ENCODE results near the gene PTGDR. TPM values are rescaled to one million over a fixed set of nuclear protein-coding genes. Genes with fewer than 3 reads are reported as not detected.

PTGDR gene
- total RNA-seq, 2 donors from 2014 or later: 0.28 to 0.89 TPM

DNA sequence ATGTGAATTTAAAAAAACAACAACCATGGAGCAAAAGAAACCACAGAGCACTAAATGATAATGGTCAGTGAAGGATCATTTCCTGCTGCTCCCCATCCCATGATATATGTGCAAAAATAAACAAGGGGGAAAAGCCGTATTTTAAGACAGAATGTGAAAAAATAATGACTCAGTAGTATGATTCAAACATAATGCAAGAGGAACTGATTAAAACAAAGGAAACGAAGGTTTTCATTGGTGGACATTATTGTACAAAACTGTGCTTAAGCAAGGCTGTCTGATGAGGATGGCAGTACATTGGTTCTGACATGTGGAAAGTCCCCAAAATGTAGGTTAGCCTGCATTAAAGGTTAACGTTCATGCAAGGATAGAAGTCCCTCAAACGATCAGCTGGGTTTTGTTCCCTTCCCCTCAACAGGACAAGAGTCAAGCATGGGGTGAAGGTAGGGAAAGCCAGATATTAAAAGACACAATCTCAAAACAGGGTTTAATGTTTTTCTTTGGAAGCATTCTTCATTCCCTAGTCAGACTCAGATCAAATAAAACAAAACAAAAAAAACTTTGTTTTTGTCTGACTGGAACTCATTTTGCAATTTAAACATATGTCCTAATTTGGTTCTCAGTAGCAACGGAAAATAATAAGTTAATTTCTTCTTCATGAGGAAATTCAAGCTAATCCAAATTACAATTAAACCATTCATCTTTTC, 26.3 kb upstream of the PTGDR start:
- TF ChIP-seq, protein P1, sequence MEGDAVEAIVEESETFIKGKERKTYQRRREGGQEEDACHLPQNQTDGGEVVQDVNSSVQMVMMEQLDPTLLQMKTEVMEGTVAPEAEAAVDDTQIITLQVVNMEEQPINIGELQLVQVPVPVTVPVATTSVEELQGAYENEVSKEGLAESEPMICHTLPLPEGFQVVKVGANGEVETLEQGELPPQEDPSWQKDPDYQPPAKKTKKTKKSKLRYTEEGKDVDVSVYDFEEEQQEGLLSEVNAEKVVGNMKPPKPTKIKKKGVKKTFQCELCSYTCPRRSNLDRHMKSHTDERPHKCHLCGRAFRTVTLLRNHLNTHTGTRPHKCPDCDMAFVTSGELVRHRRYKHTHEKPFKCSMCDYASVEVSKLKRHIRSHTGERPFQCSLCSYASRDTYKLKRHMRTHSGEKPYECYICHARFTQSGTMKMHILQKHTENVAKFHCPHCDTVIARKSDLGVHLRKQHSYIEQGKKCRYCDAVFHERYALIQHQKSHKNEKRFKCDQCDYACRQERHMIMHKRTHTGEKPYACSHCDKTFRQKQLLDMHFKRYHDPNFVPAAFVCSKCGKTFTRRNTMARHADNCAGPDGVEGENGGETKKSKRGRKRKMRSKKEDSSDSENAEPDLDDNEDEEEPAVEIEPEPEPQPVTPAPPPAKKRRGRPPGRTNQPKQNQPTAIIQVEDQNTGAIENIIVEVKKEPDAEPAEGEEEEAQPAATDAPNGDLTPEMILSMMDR (IDR thresholded peaks at IDR 0.05): no peak

DNA sequence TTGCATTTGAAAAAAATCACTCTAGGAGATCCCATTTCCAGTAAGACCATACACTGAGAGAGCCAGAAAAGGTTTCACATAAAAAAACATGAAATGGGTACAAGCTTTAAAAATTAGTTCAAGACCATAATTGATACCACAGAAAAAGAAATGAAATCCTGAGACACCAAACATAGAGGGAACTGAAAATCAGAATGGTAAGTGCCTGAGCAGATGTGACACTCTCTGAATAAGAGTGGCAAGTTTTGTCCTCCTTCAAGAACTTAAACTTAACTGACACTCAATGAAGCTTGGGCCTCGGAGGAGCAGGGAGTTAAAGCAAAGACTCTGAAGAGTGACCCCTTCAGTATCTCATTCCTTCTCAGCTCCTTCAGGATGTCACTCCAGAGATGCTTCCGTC, 23.2 kb upstream of the PTGDR start:
- Histone ChIP-seq H3K4me1 (no peaks in the 10 kb centered on the region), H3K4me3 (no peak overlapping the region), H3K36me3 (no peaks in the 10 kb centered on the region), H3K27me3 (no peaks in the 10 kb centered on the region), H3K27ac (no peak overlapping the region), H3K9me3 (no peaks in the 10 kb centered on the region)
- TF ChIP-seq, protein P1 (IDR thresholded peaks at IDR 0.05): no peak
- DNase-seq (ENCODE audit: low spot score): no peak

More for the DNA sequence above, 26.3 kb upstream of the PTGDR start:
- no peaks in the 10 kb centered on the region for H3K9me3 ChIP-seq
- H3K4me1 ChIP-seq: no peaks in the 10 kb centered on the region
- no peaks in the 10 kb centered on the region for H3K36me3 ChIP-seq
- DNase-seq (ENCODE audit: low spot score): no peak
- no peak overlapping the region for H3K27ac ChIP-seq
- no peak overlapping the region for H3K4me3 ChIP-seq
- no peaks in the 10 kb centered on the region for H3K27me3 ChIP-seq

DNA sequence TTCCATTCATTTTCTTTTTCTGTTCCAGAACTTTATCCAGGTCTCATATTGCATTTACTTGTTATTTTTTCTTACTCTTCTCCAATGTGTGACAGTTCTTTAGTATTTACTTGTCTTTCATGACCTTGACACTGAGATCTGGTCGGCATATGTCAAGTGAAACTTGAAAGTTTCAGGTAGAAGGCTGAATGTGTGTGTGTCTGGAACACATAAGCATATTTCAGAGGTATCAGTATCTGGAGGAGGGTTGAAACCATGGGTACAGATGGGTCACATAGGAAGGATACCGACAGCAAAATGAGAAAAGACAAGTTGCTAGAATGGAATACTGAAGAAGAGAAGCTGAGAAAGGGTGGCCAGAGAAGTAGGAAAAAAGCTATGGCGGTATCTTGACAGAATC, 22.5 kb upstream of the PTGDR start:
- no peaks in the 10 kb centered on the region for H3K4me1 ChIP-seq
- TF ChIP-seq, protein P1 (IDR thresholded peaks at IDR 0.05): no peak
- no peaks in the 10 kb centered on the region for H3K9me3 ChIP-seq
- no peak for DNase-seq (ENCODE audit: low spot score)
- no peaks in the 10 kb centered on the region for H3K27me3 ChIP-seq
- H3K4me3 ChIP-seq: no peak overlapping the region
- H3K36me3 ChIP-seq: no peaks in the 10 kb centered on the region
- no peak overlapping the region for H3K27ac ChIP-seq

DNA sequence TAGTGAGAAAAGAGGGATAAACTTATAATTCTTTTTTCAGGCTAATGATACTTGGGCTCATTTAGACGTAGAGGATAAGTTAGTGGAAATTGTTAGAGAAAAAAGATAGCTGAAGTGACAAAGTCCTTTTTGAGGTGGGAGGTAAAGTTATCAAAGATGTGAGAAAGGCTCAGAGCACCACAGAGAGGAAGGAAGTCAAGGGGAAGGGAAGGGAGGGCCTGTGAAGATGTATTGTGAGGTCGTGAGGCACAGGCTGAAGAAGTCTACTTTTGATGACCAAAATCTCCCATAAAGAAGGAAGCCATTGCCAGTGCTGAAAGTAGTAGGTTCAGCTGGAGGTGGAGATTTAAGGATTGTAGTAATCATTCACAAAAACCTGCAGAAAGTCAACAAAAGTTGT, 19.4 kb upstream of the PTGDR start:
- no peak for DNase-seq (ENCODE audit: low spot score)
- no peaks in the 10 kb centered on the region for H3K36me3 ChIP-seq
- no peaks in the 10 kb centered on the region for H3K4me1 ChIP-seq
- TF ChIP-seq, protein P1 (IDR thresholded peaks at IDR 0.05): no peak
- no peak overlapping the region for H3K27ac ChIP-seq
- H3K4me3 ChIP-seq: no peak overlapping the region
- no peaks in the 10 kb centered on the region for H3K27me3 ChIP-seq
- no peaks in the 10 kb centered on the region for H3K9me3 ChIP-seq

DNA sequence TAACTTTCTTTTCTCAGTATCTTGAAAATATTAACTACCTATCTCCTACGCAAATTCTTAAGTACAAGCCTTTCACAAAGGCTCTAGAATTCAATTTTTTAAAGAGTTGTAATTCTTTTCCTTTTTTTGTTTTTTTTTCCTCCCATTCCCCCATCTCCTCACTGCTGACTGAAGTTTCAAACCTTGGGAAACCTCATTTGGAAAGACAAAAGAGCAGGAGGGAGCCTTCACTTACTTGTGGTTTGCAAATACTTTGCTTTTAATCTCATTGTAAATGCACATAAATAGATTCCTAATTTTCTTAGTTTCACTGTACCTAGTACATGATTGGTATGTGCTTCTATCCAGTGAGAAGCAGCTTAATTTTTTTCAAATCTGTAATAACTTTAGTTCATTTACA, 15.8 kb upstream of the PTGDR start:
- Histone ChIP-seq H3K9me3 (no peaks in the 10 kb centered on the region), H3K27me3 (no peaks in the 10 kb centered on the region), H3K4me1 (no peaks in the 10 kb centered on the region), H3K27ac (no peak overlapping the region), H3K4me3 (no peak overlapping the region), H3K36me3 (no peaks in the 10 kb centered on the region)
- no peak for DNase-seq (ENCODE audit: low spot score)
- TF ChIP-seq, protein P1 (IDR thresholded peaks at IDR 0.05): no peak

DNA sequence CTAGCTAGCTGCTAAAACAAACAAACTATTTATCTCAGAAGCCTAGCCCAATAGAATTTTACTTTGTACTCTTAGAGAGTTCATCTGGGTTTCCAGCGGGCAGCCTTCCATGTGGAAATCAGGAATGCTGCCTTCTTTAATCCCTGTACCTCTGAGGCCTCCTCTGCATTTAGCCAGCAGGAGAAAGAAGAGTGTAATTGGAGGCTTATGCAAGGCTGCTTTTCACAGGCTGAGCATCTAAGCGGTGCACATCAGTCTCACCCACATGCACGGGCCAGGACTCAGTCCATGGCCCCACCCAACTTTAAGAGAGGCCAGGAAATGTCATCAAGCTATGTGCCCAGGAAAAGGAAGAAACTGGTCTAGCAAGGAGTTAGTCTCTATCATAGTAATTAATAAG, 14.0 kb upstream of the PTGDR start:
- Histone ChIP-seq H3K4me1 (no peaks in the 10 kb centered on the region), H3K27ac (no peak overlapping the region), H3K9me3 (no peaks in the 10 kb centered on the region), H3K27me3 (no peaks in the 10 kb centered on the region), H3K36me3 (no peaks in the 10 kb centered on the region), H3K4me3 (no peak overlapping the region)
- no peak for DNase-seq (ENCODE audit: low spot score)
- TF ChIP-seq, protein P1 (IDR thresholded peaks at IDR 0.05): no peak

Measured in right atrium auricular region (tissue), 2 donors.